Osteoblast (primary cell): ENCODE measurements around the gene MUC2. TPM values are rescaled to one million over a fixed set of nuclear protein-coding genes. Genes with fewer than 3 reads are reported as not detected.

Source experiments
- DNase-seq: peaks from one replicate; pipeline ENCODE4 v3.0.0; 2011; ENCODE audit warnings: low spot score, mixed read lengths; ENCODE audit not compliant: insufficient read length; ENCODE audit errors: missing footprints
- H2AFZ ChIP-seq: 2 replicates; pipeline ENCODE4 v1.6.0; 2011; ENCODE audit warnings: mild to moderate bottlenecking, low read length
- H3K27ac ChIP-seq: 2 replicates; pipeline ENCODE4 v1.5.1; 2011; ENCODE audit warnings: mild to moderate bottlenecking, low read depth, low read length, moderate library complexity
- H3K27me3 ChIP-seq: 2 replicates; pipeline ENCODE4 v1.6.0; 2012; ENCODE audit warnings: mild to moderate bottlenecking, control low read depth, inconsistent platforms, low read length, moderate library complexity; ENCODE audit not compliant: insufficient read depth
- H3K36me3 ChIP-seq: 2 replicates; pipeline ENCODE4 v1.5.1; 2011; ENCODE audit warnings: mild to moderate bottlenecking, low read length, control low read depth, moderate library complexity; ENCODE audit not compliant: insufficient read depth
- H3K4me1 ChIP-seq: 2 replicates; pipeline ENCODE4 v1.5.1; 2011; ENCODE audit warnings: mild to moderate bottlenecking, low read length, control low read depth, moderate library complexity; ENCODE audit not compliant: insufficient read depth
- H3K4me2 ChIP-seq: 2 replicates; pipeline ENCODE4 v1.6.0; 2011; ENCODE audit warnings: mild to moderate bottlenecking, low read length; ENCODE audit not compliant: insufficient read depth
- H3K4me3 ChIP-seq: fragments of 200-600 bp; sonication (generic); 3 replicates; pipeline ENCODE4 v1.5.1; 2012; ENCODE audit warnings: mild to moderate bottlenecking, low read length, inconsistent platforms; ENCODE audit not compliant: insufficient read depth
- H3K79me2 ChIP-seq: 2 replicates; pipeline ENCODE4 v1.6.0; 2012; ENCODE audit warnings: mild to moderate bottlenecking, low read length, control low read depth, inconsistent platforms; ENCODE audit not compliant: insufficient read depth
- H3K9me3 ChIP-seq: 2 replicates; pipeline ENCODE4 v1.5.1; 2011; ENCODE audit warnings: low read depth, low read length, control low read depth
- H4K20me1 ChIP-seq: 2 replicates; pipeline ENCODE4 v1.6.0; 2012; ENCODE audit warnings: mild to moderate bottlenecking, low read length, control low read depth; ENCODE audit not compliant: insufficient read depth
- total RNA-seq: library from RNA; depleted of rRNA; stranded (reverse); fragments of >200 nt; gene quantifications from 2 replicates; pipeline ENCODE4 v1.2.3, GENCODE V29; 2012
- TF ChIP-seq, protein P1 (sequence below): IDR thresholded peaks from 2 replicates; pipeline ENCODE4 v1.5.1; 2011; ENCODE audit warnings: mild to moderate bottlenecking, low read depth, low read length, moderate library complexity; ENCODE audit errors: extremely low read depth

Gene MUC2
- total RNA-seq, 1 donor, result not detected

DNA sequence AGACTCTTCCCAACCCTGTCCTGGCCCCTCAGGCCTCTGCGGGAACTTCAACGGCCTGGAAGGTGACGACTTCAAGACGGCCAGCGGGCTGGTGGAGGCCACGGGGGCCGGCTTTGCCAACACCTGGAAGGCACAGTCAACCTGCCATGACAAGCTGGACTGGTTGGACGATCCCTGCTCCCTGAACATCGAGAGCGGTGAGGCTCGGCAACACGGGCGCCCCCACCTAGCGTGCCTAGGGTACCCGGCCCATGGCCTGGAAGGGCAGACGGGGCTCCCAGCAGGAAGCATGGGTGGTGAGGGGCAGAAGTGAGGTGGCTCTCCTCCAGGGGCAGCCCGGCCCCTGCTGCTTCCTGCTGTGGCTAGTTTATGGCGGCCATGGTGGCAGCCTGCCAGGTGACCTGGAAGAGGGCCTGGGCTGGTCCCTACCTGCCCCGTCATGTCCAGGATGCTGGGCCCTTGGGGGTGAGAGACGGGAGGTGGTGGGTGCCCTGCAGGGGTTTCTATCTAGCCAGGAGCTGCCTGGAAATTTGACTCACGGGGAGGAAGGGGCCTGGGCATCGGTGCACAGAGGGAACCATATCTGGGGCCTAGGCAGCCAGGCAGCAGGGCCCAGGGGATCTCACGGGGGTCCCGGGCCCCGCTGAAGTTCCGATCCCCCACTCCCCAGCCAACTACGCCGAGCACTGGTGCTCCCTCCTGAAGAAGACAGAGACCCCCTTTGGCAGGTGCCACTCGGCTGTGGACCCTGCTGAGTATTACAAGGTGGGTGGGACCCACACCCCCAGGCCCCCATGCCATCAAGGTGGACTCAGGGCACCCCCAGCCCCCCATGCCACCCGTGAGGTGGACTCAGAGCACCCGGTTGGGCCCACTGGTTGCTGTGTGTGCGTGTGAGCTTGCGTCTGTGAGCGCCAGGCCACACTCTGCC, 9.2 kb downstream of the MUC2 start:
- no peaks in the 10 kb centered on the region for H3K9me3 ChIP-seq
- TF ChIP-seq, protein P1, sequence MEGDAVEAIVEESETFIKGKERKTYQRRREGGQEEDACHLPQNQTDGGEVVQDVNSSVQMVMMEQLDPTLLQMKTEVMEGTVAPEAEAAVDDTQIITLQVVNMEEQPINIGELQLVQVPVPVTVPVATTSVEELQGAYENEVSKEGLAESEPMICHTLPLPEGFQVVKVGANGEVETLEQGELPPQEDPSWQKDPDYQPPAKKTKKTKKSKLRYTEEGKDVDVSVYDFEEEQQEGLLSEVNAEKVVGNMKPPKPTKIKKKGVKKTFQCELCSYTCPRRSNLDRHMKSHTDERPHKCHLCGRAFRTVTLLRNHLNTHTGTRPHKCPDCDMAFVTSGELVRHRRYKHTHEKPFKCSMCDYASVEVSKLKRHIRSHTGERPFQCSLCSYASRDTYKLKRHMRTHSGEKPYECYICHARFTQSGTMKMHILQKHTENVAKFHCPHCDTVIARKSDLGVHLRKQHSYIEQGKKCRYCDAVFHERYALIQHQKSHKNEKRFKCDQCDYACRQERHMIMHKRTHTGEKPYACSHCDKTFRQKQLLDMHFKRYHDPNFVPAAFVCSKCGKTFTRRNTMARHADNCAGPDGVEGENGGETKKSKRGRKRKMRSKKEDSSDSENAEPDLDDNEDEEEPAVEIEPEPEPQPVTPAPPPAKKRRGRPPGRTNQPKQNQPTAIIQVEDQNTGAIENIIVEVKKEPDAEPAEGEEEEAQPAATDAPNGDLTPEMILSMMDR, result no peak

DNA sequence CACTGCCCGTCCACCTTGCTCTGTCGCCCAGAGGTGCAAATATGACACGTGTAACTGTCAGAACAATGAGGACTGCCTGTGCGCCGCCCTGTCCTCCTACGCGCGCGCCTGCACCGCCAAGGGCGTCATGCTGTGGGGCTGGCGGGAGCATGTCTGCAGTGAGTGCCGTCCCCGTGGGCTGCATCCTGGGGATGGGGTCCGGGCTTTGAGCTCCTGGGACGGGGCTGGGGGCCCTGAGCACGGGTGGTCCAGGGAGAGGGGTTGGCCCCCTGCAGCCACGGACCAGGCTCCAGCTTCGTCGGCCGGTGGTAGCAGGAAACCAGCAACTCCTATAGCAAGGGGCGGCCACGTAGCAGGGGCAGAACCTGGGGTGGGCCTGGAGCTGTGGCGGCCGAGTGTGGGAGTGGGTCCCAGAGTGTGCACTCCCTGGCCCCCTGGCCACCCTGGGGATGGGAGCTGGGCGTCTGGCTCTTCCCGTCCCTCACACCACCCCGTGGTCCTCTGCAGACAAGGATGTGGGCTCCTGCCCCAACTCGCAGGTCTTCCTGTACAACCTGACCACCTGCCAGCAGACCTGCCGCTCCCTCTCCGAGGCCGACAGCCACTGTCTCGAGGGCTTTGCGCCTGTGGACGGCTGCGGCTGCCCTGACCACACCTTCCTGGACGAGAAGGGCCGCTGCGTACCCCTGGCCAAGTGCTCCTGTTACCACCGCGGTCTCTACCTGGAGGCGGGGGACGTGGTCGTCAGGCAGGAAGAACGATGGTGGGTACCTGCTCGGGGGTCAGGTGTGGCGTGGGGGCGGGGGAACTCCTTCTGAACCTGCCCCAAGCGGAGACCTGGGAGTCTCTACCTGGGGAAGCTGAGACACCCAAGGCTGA, 10.1 kb downstream of the MUC2 start:
- Histone ChIP-seq H3K4me1 (no peaks in the 10 kb centered on the region), H4K20me1 (no peaks in the 10 kb centered on the region), H3K27ac (no peak overlapping the region), H3K36me3 (no peaks in the 10 kb centered on the region), H3K4me3 (no peak overlapping the region), H3K27me3 (no peaks in the 10 kb centered on the region), H2AFZ (no peak overlapping the region), H3K79me2 (no peaks in the 10 kb centered on the region), H3K4me2 (no peak overlapping the region), H3K9me3 (no peaks in the 10 kb centered on the region)
- TF ChIP-seq, protein P1, result no peak
- peak; percentile 86 for DNase-seq

More for the DNA sequence above, 9.2 kb downstream of the MUC2 start:
- peak; percentile 86 for DNase-seq
- H3K27ac ChIP-seq, result no peak overlapping the region
- no peak overlapping the region for H3K4me2 ChIP-seq
- no peaks in the 10 kb centered on the region for H3K79me2 ChIP-seq
- H3K4me3 ChIP-seq, result no peak overlapping the region
- no peaks in the 10 kb centered on the region for H3K27me3 ChIP-seq
- no peaks in the 10 kb centered on the region for H4K20me1 ChIP-seq
- no peak overlapping the region for H2AFZ ChIP-seq
- no peaks in the 10 kb centered on the region for H3K36me3 ChIP-seq
- H3K4me1 ChIP-seq, result no peaks in the 10 kb centered on the region

DNA sequence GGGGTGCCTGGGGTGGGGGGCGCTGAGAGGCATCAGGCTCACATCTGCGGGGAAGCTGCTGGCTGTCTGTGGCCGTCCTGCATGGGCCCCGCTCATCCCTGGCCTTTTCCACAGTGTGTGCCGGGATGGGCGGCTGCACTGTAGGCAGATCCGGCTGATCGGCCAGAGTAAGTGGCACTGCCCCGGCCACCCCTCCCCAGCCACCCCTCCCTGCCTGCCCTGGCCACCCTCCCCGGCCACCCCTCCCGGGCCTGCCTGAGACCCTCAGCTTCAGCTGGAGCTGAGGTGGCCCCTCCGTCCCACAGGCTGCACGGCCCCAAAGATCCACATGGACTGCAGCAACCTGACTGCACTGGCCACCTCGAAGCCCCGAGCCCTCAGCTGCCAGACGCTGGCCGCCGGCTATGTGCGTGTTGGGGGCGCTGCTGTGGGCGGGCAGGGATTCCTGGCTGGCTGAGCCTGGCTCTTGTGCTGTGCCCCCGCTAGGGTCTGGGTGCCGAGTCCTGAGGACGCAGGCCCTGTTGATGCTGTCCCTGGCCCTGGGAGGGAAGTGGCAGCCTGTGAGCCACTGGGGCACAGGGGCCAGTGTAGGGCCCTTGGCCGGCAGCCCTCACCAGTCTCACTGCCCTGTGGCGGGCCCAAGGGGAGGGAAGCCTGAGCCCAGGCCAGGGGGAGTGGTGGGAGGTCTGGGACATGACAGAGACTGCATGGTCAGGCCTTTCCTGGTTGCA, 10.9 kb downstream of the MUC2 start:
- no peak overlapping the region for H3K27ac ChIP-seq
- H3K36me3 ChIP-seq, result no peaks in the 10 kb centered on the region
- DNase-seq, result peak; percentile 85
- TF ChIP-seq, protein P1, result no peak
- H3K27me3 ChIP-seq, result no peaks in the 10 kb centered on the region
- H2AFZ ChIP-seq, result no peak overlapping the region
- no peak overlapping the region for H3K4me2 ChIP-seq
- H3K4me1 ChIP-seq, result no peaks in the 10 kb centered on the region
- H3K4me3 ChIP-seq, result no peak overlapping the region
- H3K9me3 ChIP-seq, result no peaks in the 10 kb centered on the region
- no peaks in the 10 kb centered on the region for H3K79me2 ChIP-seq
- no peaks in the 10 kb centered on the region for H4K20me1 ChIP-seq
